ENCODE data around the gene TMEM120B.

The TMEM120B gene

DNA sequence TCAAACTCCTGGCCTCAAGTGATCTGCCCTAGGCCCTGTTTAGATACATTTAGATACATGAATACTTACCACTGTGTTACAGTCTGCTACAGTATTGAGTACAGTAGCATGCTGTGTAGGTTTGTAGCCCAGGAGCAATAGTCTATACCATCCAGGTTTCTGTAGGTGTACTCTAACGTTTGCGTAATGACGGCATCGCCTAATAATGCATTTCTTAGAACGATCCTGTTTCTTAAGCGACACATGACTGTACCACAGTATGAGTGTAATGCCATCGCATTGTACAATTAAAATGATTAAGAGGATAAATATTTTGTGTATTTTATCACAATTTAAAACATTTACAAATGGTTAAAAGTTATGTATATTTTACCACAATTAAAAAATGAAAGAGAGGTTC lies 18.9 kb downstream of the TMEM120B start:
- Histone ChIP-seq H3K4me2 (ENCODE audit: low read length) (no peak overlapping the region), H3F3A (ENCODE audit: control insufficient read depth, insufficient read depth) (no peaks in the 10 kb centered on the region), H3K9me3 (ENCODE audit: control insufficient read depth, insufficient read depth, low read length) (no peaks in the 10 kb centered on the region), H3K4me3 (ENCODE audit: low read length) (no peak overlapping the region), H3K36me3 (ENCODE audit: control insufficient read depth, low read length) (no peaks in the 10 kb centered on the region), H3K9me2 (replicated peaks; ENCODE audit: control insufficient read depth, low read length) (no peaks in the 10 kb centered on the region), H3K4me1 (ENCODE audit: control insufficient read depth, low read length) (no peaks in the 10 kb centered on the region), H3K27me3 (ENCODE audit: control insufficient read depth, low read length) (no peaks in the 10 kb centered on the region), H3K27ac (ENCODE audit: low read depth, low read length) (no peak overlapping the region), H3K79me2 (ENCODE audit: control insufficient read depth, low read length) (no peaks in the 10 kb centered on the region), H4K20me1 (ENCODE audit: control insufficient read depth, insufficient read depth, low read depth, low read length) (no peaks in the 10 kb centered on the region)
- no peak for TF ChIP-seq CTCF (IDR thresholded peaks at IDR 0.05; ENCODE audit: low read depth, low read length, poor library complexity, severe bottlenecking)
- no peak for TF ChIP-seq EZH2phosphoT487 (IDR thresholded peaks at IDR 0.05; ENCODE audit: borderline replicate concordance, low read length)

DNA sequence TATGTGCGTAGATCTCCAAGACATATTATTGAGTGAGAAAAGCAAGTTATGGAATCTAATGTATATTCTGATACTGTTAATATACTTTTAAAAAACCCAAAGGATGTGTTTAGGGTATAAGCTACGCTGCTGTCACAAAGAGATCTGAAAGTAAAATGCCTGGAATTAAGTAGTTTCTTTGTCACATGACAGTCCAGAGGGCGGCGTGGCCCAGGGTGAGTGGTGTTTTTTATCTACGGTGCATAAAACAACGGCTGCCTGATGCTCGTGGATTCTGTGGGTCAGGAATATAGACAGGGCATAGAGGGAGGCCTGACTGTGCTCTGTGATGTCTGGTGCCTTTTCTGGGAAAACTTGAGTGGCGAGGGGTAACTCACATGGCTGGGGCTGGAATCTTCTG lies 21.3 kb downstream of the TMEM120B start:
- Histone ChIP-seq H3K9me2 (replicated peaks; ENCODE audit: control insufficient read depth, low read length) (no peaks in the 10 kb centered on the region), H4K20me1 (ENCODE audit: control insufficient read depth, insufficient read depth, low read depth, low read length) (no peaks in the 10 kb centered on the region), H3K79me2 (ENCODE audit: control insufficient read depth, low read length) (no peaks in the 10 kb centered on the region), H3K27me3 (ENCODE audit: control insufficient read depth, low read length) (no peaks in the 10 kb centered on the region), H3K9me3 (ENCODE audit: control insufficient read depth, insufficient read depth, low read length) (no peaks in the 10 kb centered on the region), H3K4me2 (ENCODE audit: low read length) (no peak overlapping the region), H3K4me1 (ENCODE audit: control insufficient read depth, low read length) (no peaks in the 10 kb centered on the region), H3K4me3 (ENCODE audit: low read length) (no peak overlapping the region), H3F3A (ENCODE audit: control insufficient read depth, insufficient read depth) (no peaks in the 10 kb centered on the region), H3K27ac (ENCODE audit: low read depth, low read length) (no peak overlapping the region), H3K36me3 (ENCODE audit: control insufficient read depth, low read length) (no peaks in the 10 kb centered on the region)
- TF ChIP-seq CTCF (IDR thresholded peaks at IDR 0.05; ENCODE audit: low read depth, low read length, poor library complexity, severe bottlenecking) (no peak), EZH2phosphoT487 (IDR thresholded peaks at IDR 0.05; ENCODE audit: borderline replicate concordance, low read length) (no peak)

DNA sequence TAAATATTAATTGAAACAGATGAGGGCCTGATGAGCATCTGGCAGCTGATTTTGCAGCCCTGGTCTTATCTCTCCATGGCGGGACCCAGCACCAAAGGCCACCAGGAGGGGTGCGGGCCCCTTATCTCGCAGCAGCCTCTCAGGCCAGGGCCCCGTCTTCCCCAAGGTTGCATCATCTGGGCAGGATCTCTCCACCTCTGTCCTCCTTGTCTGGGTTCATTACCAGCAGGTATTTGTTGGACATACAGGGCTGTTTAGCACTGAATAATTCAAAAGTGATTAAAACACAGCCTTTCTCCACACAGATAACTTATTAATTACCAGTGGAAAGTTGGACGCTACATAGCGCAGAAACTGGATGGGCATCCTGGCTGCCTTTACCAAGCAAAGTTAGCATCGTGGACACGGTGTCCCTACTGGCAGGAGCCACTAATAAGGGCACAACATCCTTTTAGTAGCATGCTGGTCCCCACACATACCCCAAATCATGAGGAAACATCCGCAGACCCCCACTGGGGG lies 25.8 kb downstream of the TMEM120B start:
- Histone ChIP-seq H3K4me2 (ENCODE audit: low read length) (no peak overlapping the region), H3K27me3 (ENCODE audit: control insufficient read depth, low read length) (no peaks in the 10 kb centered on the region), H3K9me3 (ENCODE audit: control insufficient read depth, insufficient read depth, low read length) (no peaks in the 10 kb centered on the region), H3K9me2 (replicated peaks; ENCODE audit: control insufficient read depth, low read length) (no peaks in the 10 kb centered on the region), H3F3A (ENCODE audit: control insufficient read depth, insufficient read depth) (no peaks in the 10 kb centered on the region), H3K79me2 (ENCODE audit: control insufficient read depth, low read length) (no peaks in the 10 kb centered on the region), H3K27ac (ENCODE audit: low read depth, low read length) (no peak overlapping the region), H3K4me1 (ENCODE audit: control insufficient read depth, low read length) (no peaks in the 10 kb centered on the region), H3K4me3 (ENCODE audit: low read length) (no peak overlapping the region), H3K36me3 (ENCODE audit: control insufficient read depth, low read length) (no peaks in the 10 kb centered on the region), H4K20me1 (ENCODE audit: control insufficient read depth, insufficient read depth, low read depth, low read length) (no peaks in the 10 kb centered on the region)
- TF ChIP-seq EZH2phosphoT487 (IDR thresholded peaks at IDR 0.05; ENCODE audit: borderline replicate concordance, low read length) = no peak
- no peak for TF ChIP-seq CTCF (IDR thresholded peaks at IDR 0.05; ENCODE audit: low read depth, low read length, poor library complexity, severe bottlenecking)

All from DOHH2 (cell line).